GM12864 (cell line): Measurements from ENCODE around the gene MACROD2.

ENCODE experiments used
- DNase-seq: peaks from one replicate; pipeline ENCODE4 v3.0.0-alpha.2; 2011; ENCODE audit warnings: low read depth
- H3K4me3 ChIP-seq: 2 replicates; pipeline ENCODE4 v1.5.1; 2011; ENCODE audit warnings: mild to moderate bottlenecking, low read depth, low read length, control low read depth
- TF ChIP-seq, protein P1 (sequence below): IDR thresholded peaks from 2 replicates; pipeline ENCODE4 v1.5.1; 2011; ENCODE audit warnings: low read depth, mild to moderate bottlenecking, moderate library complexity, low read length, control low read depth, inconsistent platforms; ENCODE audit errors: missing control alignments

Gene MACROD2

DNA sequence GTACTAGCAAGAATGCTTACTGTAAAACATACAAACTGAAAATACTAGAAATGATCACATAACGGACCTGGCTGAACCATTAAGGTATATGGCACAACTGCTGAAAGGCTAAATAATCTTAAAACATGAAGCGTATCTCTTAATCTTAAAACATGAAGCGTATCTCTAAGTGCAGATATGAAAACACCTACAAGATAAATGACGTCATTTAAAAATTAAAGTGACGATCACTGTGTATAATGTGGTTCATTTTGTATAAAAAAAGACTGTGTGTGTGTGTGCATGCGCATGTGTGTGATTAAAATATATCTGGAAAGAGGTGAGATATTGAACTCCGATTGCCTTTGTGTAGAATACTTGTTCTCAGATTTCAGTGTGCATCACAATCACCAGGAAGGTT lies 1797.5 kb downstream of the MACROD2 start:
- TF ChIP-seq, protein P1, sequence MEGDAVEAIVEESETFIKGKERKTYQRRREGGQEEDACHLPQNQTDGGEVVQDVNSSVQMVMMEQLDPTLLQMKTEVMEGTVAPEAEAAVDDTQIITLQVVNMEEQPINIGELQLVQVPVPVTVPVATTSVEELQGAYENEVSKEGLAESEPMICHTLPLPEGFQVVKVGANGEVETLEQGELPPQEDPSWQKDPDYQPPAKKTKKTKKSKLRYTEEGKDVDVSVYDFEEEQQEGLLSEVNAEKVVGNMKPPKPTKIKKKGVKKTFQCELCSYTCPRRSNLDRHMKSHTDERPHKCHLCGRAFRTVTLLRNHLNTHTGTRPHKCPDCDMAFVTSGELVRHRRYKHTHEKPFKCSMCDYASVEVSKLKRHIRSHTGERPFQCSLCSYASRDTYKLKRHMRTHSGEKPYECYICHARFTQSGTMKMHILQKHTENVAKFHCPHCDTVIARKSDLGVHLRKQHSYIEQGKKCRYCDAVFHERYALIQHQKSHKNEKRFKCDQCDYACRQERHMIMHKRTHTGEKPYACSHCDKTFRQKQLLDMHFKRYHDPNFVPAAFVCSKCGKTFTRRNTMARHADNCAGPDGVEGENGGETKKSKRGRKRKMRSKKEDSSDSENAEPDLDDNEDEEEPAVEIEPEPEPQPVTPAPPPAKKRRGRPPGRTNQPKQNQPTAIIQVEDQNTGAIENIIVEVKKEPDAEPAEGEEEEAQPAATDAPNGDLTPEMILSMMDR, result no peak
- H3K4me3 ChIP-seq, result no peak overlapping the region
- DNase-seq, result no peak

DNA sequence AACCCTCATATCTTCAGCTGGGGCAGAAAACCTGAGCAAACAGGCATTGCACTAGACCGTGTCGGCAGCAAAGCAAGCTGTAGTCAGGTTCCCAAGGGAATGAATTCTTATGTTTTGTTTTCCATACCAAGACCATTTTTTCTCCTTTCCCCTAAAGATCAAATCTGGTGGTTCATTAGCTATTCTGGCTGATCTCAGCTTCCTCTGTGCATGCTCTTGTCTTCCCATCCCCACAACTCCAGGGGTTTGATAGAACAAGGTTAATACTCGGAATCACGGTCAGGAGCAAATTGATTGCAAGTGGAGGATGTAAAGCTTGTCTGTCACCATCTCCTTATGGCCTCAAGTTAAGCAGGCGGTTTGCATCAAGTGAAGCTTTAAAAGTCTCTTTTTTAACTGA lies 1799.1 kb downstream of the MACROD2 start:
- H3K4me3 ChIP-seq, result no peak overlapping the region
- TF ChIP-seq, protein P1, result no peak
- no peak for DNase-seq

DNA sequence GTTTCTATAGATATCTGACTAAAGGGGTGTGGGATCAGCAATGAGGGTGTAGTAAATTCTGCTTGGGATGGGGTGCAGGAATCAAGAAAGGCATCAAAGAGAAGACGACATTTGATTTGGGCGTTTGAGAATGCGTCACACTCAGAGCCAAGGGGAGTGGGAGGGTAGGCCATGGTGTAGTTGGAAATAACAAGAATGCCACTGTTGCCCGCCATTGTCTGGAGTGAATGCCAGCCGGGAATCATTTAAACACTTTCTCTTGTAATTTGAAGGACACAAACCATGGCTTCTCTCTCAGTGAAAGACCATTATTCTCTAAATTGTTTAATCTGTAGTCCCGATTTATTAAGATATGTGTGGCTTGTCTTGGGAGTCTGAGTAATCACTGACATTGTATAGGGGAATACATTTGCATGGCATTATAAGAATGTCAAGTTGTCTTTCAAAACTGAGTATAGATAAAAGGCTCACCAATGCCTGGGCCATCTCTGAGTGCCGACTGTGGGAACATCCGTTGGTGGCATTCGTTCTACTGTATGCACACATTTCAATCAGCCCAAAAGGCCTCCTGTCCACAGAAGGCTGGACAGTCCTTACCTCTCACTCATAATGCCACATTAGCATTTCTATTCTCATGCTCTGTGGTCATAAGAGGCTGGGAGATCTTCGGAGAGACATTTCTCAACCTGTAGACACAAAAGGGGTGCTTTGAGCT lies 1800.1 kb downstream of the MACROD2 start:
- H3K4me3 ChIP-seq, result no peak overlapping the region
- no peak for DNase-seq
- TF ChIP-seq, protein P1, result no peak

DNA sequence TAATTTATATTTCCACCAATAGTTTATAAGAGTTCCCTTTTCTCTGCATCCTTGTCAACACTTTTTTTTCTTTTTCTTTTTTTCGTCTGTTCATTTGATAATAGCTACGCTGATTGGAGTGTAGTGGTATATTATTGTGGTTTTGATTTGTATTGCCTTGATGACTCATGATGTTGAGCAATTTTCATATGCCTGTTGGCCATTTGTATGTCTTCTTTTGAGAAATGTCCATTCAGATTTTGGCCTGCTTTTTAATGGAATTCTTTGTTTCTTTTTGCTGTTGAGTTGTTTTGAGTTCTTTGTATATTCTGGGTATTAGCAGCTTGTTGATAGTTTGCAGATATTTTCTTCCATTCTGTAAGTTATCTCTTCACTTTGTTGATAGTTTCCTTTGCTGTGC lies 1804.6 kb downstream of the MACROD2 start:
- no peak for DNase-seq
- TF ChIP-seq, protein P1, result no peak
- H3K4me3 ChIP-seq, result no peak overlapping the region

DNA sequence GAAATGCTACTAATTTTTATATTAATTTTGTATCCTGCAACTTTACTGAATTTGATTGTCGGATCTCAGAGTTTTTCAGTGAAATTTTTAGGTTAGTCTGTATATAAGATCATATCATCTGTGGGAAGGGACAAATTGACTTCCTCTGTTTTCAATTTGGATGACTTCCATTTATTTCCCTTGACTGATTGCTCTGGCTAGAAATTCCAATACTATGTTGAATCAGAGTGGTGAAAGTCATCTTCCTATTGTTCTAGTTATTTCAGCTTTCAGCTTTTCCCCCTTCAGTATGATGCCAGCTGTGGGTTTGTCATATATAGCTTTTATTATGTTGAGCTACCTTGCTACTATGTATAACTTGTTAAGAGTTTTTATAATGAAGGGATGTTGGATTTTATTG lies 1806.7 kb downstream of the MACROD2 start:
- no peak for DNase-seq
- TF ChIP-seq, protein P1, result no peak
- H3K4me3 ChIP-seq, result no peak overlapping the region

DNA sequence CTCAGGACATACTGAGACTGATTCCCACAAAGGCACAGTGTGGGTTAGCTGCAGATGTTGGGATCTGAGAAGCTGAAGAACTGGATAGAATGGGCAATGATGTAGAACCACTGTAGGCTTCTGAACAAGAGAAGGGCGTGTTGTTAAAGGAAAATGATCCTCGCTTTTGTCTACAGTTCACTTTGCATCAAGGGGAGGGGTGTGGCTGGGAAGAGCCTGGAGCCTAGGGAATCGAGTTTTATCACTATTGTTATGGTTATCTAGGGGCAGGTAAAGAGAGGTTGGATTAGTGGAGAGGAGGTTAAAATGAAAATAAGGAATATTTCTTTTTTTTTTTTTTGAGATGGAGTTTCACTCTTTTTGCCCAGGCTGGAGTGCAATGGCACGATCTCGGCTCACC lies 1809.8 kb downstream of the MACROD2 start:
- TF ChIP-seq, protein P1, result no peak
- no peak overlapping the region for H3K4me3 ChIP-seq
- no peak for DNase-seq

DNA sequence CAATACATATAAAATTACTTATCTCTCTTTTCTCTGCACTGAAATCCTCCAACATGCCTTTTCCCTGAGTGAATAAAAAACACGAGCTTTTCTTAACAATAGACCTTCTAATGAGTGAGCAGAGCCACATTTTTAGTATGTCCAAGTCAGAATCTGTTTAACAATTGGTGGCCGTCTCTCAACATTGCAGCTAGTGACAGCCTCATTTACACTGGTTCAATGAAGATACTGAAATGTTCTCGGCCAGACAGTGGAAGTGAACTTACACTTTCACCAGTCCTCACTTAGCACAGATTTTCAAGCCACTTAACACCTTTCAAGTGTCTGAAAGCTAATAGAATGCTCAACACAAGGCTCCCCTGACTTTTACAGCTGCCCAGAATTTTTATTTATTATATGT lies 1810.8 kb downstream of the MACROD2 start:
- no peak overlapping the region for H3K4me3 ChIP-seq
- TF ChIP-seq, protein P1, result no peak
- no peak for DNase-seq
